H9 (cell line): ENCODE measurements around the gene MRAS. TPM values are rescaled to one million over a fixed set of nuclear protein-coding genes. Genes with fewer than 3 reads are reported as not detected.

Source experiments
- DNase-seq: peaks from one replicate; pipeline ENCODE4 v3.0.0-alpha.2; 2017
- H2AFZ ChIP-seq: one replicate; pipeline ENCODE4 v1.6.1; 2013; ENCODE audit warnings: mild to moderate bottlenecking, low read length, control low read depth, moderate library complexity
- H2AK5ac ChIP-seq: 2 replicates; pipeline ENCODE4 v1.6.1; 2013; ENCODE audit warnings: low read length, control low read depth, mixed read lengths; ENCODE audit not compliant: insufficient read length
- H2BK120ac ChIP-seq: one replicate; pipeline ENCODE4 v1.6.1; 2013; ENCODE audit warnings: low read depth, mild to moderate bottlenecking, low read length, control low read depth, inconsistent platforms; ENCODE audit not compliant: poor library complexity, severe bottlenecking
- H2BK12ac ChIP-seq: 2 replicates; pipeline ENCODE4 v1.6.1; 2013; ENCODE audit warnings: low read length, control low read depth, mixed read lengths, low read depth; ENCODE audit not compliant: insufficient read length
- H2BK15ac ChIP-seq: 2 replicates; pipeline ENCODE4 v1.6.1; 2013; ENCODE audit warnings: low read depth, low read length, control low read depth
- H2BK20ac ChIP-seq: one replicate; pipeline ENCODE4 v1.6.1; 2013; ENCODE audit warnings: low read depth, mild to moderate bottlenecking, low read length, control low read depth, inconsistent platforms; ENCODE audit not compliant: poor library complexity, severe bottlenecking
- H2BK5ac ChIP-seq: 2 replicates; pipeline ENCODE4 v1.6.1; 2013; ENCODE audit warnings: low read length, control low read depth, mixed read lengths; ENCODE audit not compliant: insufficient read length
- H3K14ac ChIP-seq: 2 replicates; pipeline ENCODE4 v1.6.1; 2013; ENCODE audit warnings: low read length, control low read depth; ENCODE audit not compliant: insufficient read depth
- H3K18ac ChIP-seq: 2 replicates; pipeline ENCODE4 v1.6.1; 2013; ENCODE audit warnings: low read depth, mild to moderate bottlenecking, mixed read lengths, low read length, control low read depth; ENCODE audit not compliant: insufficient read length
- H3K23ac ChIP-seq: 2 replicates; pipeline ENCODE4 v1.6.1; 2013; ENCODE audit warnings: low read length, control low read depth, mixed read lengths, low read depth; ENCODE audit not compliant: insufficient read length
- H3K23me2 ChIP-seq: 2 replicates; pipeline ENCODE4 v1.6.1; 2013; ENCODE audit warnings: low read depth, mild to moderate bottlenecking, mixed read lengths, low read length, control low read depth; ENCODE audit not compliant: insufficient read length, poor library complexity, severe bottlenecking
- H3K27ac ChIP-seq: 2 replicates; pipeline ENCODE4 v1.5.1; 2013; ENCODE audit warnings: low read length, control low read depth, mixed read lengths, low read depth; ENCODE audit not compliant: insufficient read length
- H3K27me3 ChIP-seq: 2 replicates; pipeline ENCODE4 v1.6.1; 2013; ENCODE audit warnings: low read length, control low read depth, inconsistent platforms; ENCODE audit not compliant: insufficient read depth
- H3K4ac ChIP-seq: 2 replicates; pipeline ENCODE4 v1.6.1; 2013; ENCODE audit warnings: low read depth, mild to moderate bottlenecking, control low read depth, inconsistent platforms, low read length, moderate library complexity
- H3K4me1 ChIP-seq: 2 replicates; pipeline ENCODE4 v1.6.1; 2013; ENCODE audit warnings: low read length, control low read depth, inconsistent platforms; ENCODE audit not compliant: insufficient read depth
- H3K4me2 ChIP-seq: 2 replicates; pipeline ENCODE4 v1.6.1; 2013; ENCODE audit warnings: low read length, control low read depth, mixed read lengths; ENCODE audit not compliant: insufficient read length, insufficient read depth
- H3K56ac ChIP-seq: 2 replicates; pipeline ENCODE4 v1.6.1; 2013; ENCODE audit warnings: low read depth, mild to moderate bottlenecking, mixed read lengths, low read length, control low read depth; ENCODE audit not compliant: insufficient read length
- H3K79me1 ChIP-seq: 2 replicates; pipeline ENCODE4 v1.6.1; 2013; ENCODE audit warnings: low read depth, mild to moderate bottlenecking, moderate library complexity, low read length, control low read depth, inconsistent platforms; ENCODE audit not compliant: insufficient read depth, poor library complexity, severe bottlenecking
- H3K79me2 ChIP-seq: 2 replicates; pipeline ENCODE4 v1.6.1; 2013; ENCODE audit warnings: low read length, control low read depth, inconsistent platforms; ENCODE audit not compliant: insufficient read depth
- H3K9ac ChIP-seq: 2 replicates; pipeline ENCODE4 v1.6.1; 2013; ENCODE audit warnings: low read length, control low read depth, mixed read lengths; ENCODE audit not compliant: insufficient read length; ENCODE audit errors: extremely low read depth
- H3K9me3 ChIP-seq: one replicate; pipeline ENCODE4 v1.6.1; 2013; ENCODE audit warnings: low read depth, low read length, inconsistent platforms; ENCODE audit not compliant: control insufficient read depth
- H3T11ph ChIP-seq: one replicate; pipeline ENCODE4 v1.6.1; 2013; ENCODE audit warnings: mild to moderate bottlenecking, low read length, control low read depth, inconsistent platforms
- H4K20me1 ChIP-seq: one replicate; pipeline ENCODE4 v1.6.1; 2013; ENCODE audit not compliant: control insufficient read depth, insufficient read length, insufficient read depth
- H4K5ac ChIP-seq: 2 replicates; pipeline ENCODE4 v1.6.1; 2013; ENCODE audit warnings: low read depth, mild to moderate bottlenecking, mixed read lengths, low read length, control low read depth; ENCODE audit not compliant: insufficient read length
- H4K8ac ChIP-seq: replicated peaks from 2 replicates; pipeline ENCODE4 v1.6.1; 2013; ENCODE audit warnings: low read length, control low read depth, mixed read lengths, low read depth; ENCODE audit not compliant: insufficient read length
- H4K91ac ChIP-seq: 2 replicates; pipeline ENCODE4 v1.6.1; 2013; ENCODE audit warnings: low read depth, mild to moderate bottlenecking, moderate library complexity, mixed read lengths, low read length, control low read depth; ENCODE audit not compliant: insufficient read length
- H3K27ac Mint-ChIP-seq, 3 experiments: 2 replicates in 2 of 3; 3 replicates in 1 of 3; pipeline ENCODE4 v1.8.0; 2020 to 2021; ENCODE audit warnings: mixed read lengths in 3 of 3, mild to moderate bottlenecking in 1 of 3, moderate library complexity in 1 of 3
- H3K27me3 Mint-ChIP-seq: 2 replicates; pipeline ENCODE4 v1.8.0; 2021; ENCODE audit warnings: low read depth, mild to moderate bottlenecking, moderate library complexity, mixed read lengths
- H3K36me3 Mint-ChIP-seq, 3 experiments: 2 replicates in 2 of 3; 3 replicates in 1 of 3; pipeline ENCODE4 v1.8.0; 2020 to 2021; ENCODE audit warnings: low read depth in 3 of 3, mixed read lengths in 3 of 3; ENCODE audit not compliant: insufficient read depth in 1 of 3
- H3K4me1 Mint-ChIP-seq, 2 experiments: 2 replicates each; pipeline ENCODE4 v1.8.0; 2020; ENCODE audit warnings: mixed read lengths in 2 of 2
- H3K4me3 Mint-ChIP-seq, 2 experiments: 2 replicates in 1 of 2; 3 replicates in 1 of 2; pipeline ENCODE4 v1.8.0; 2020 to 2021; ENCODE audit warnings: mild to moderate bottlenecking in 2 of 2, mixed read lengths in 2 of 2, moderate library complexity in 1 of 2
- H3K9me3 Mint-ChIP-seq, 2 experiments: 2 replicates in 1 of 2; 3 replicates in 1 of 2; pipeline ENCODE4 v1.8.0; 2020; ENCODE audit warnings: mild to moderate bottlenecking in 2 of 2, mixed read lengths in 2 of 2, moderate library complexity in 1 of 2
- CTCF ChIP-seq: fragments of 200-600 bp; sonication (generic); conservative IDR thresholded peaks from 3 replicates; pipeline ENCODE4 v1.8.0; 2021; ENCODE audit warnings: antibody characterized with exemption, mild to moderate bottlenecking
- WGBS: extraction: QIAGEN DNeasy Blood & Tissue Kit; methylation state at CpG from one replicate; pipeline ENCODE4 v1.1.7; 2013; ENCODE audit warnings: missing lambda C conversion rate, low lambda C conversion rate, mixed read lengths; ENCODE audit not compliant: insufficient read length; ENCODE audit errors: extremely low coverage; 5-methylcytosine and 5-hydroxymethylcytosine counted together
- total RNA-seq: library from RNA; stranded (reverse); gene quantifications from 2 replicates; pipeline ENCODE4 v1.2.1, GENCODE V29; 2021

MRAS gene
- total RNA-seq, 1 experiment from 2014 or later = 10.9 TPM

GRCh38 chr3:138440596-138440995, 92.2 kb downstream of the MRAS start:
- H3K36me3 Mint-ChIP-seq = peaks cover 0 to 4% (median 0%) of the 10 kb centered on the region in 3 experiments; a peak in 2 of 7 replicates
- no peak overlapping the region for H4K8ac ChIP-seq
- no peaks in the 10 kb centered on the region for H3K79me2 ChIP-seq
- H3K4ac ChIP-seq = no peak overlapping the region
- no peaks in the 10 kb centered on the region for H3K9me3 Mint-ChIP-seq
- H4K5ac ChIP-seq = no peak overlapping the region
- H2BK5ac ChIP-seq = no peak overlapping the region
- no peak overlapping the region for H2BK12ac ChIP-seq
- no peak overlapping the region for H3K27ac ChIP-seq
- no peak overlapping the region for H3K14ac ChIP-seq
- no peak overlapping the region for H3K9ac ChIP-seq
- peaks cover 4% of the 10 kb centered on the region; the same call in 1 of the 2 replicates for H3K27me3 ChIP-seq
- H3K56ac ChIP-seq = no peak overlapping the region
- TF ChIP-seq CTCF = no peak
- peaks cover 18 to 24% of the 10 kb centered on the region in 2 experiments for H3K4me1 Mint-ChIP-seq
- WGBS = no CpG with 5 or more reads among the region's 3 CpGs
- no peaks in the 10 kb centered on the region for H3K9me3 ChIP-seq
- no peak overlapping the region for H2BK15ac ChIP-seq
- H3K27ac Mint-ChIP-seq = no peak overlapping the region
- no peak overlapping the region for H3K23ac ChIP-seq
- no peak overlapping the region for H3K18ac ChIP-seq
- no peak overlapping the region for H2BK120ac ChIP-seq
- no peak overlapping the region for H4K91ac ChIP-seq
- peaks cover 1% of the 10 kb centered on the region for H3K23me2 ChIP-seq
- H2AK5ac ChIP-seq = no peak overlapping the region
- peaks cover 25% of the 10 kb centered on the region for H3K27me3 Mint-ChIP-seq
- H3K4me3 Mint-ChIP-seq = no peak overlapping the region
- H2BK20ac ChIP-seq = no peak overlapping the region
- no peak for DNase-seq
- no peaks in the 10 kb centered on the region for H4K20me1 ChIP-seq
- no peaks in the 10 kb centered on the region for H3K4me1 ChIP-seq
- no peak overlapping the region for H2AFZ ChIP-seq
- H3K4me2 ChIP-seq = no peak overlapping the region
- no peaks in the 10 kb centered on the region for H3K79me1 ChIP-seq
- no peak overlapping the region for H3T11ph ChIP-seq
